HCT116 (cell line): ENCODE measurements around the gene ZNF3. TPM values are rescaled to one million over a fixed set of nuclear protein-coding genes. Genes with fewer than 3 reads are reported as not detected.

ENCODE experiments used
- ATAC-seq: fragments of 200-7000 bp; cut with Tn5 transposase; 2 replicates; pipeline ENCODE4 v1.9.1; 2020; ENCODE audit warnings: mild to moderate bottlenecking, moderate library complexity
- BruUV-seq: library from RNA; stranded (reverse); fragments of 400-500 nt; replicated peaks from 2 replicates; lab custom pipeline; 2021; lab: Mats Ljungman, UMichigan
- CTCF ChIA-PET: fragments of 300-600 bp; sonication (Branson Sonifier 250); formaldehyde crosslinking; loops from one replicate; lab custom pipeline; 2021; ENCODE audit warnings: antibody characterized with exemption; lab: Charles Lee
- POLR2A ChIA-PET: fragments of 300-600, 350-600 bp; sonication (Branson Sonifier 250); formaldehyde crosslinking; loops from one replicate; lab custom pipeline; 2021; ENCODE audit warnings: antibody characterized with exemption; lab: Charles Lee
- RAD21 ChIA-PET, 2 experiments: fragments of 300-600 bp; sonication (Branson Sonifier 250); formaldehyde crosslinking; loops; one replicate each; lab custom pipeline; 2023; ENCODE audit warnings: low total read pairs in 2 of 2; ENCODE audit not compliant: uncharacterized antibody in 2 of 2, unreplicated experiment in 2 of 2, low non-redundant PET in 1 of 2; lab: Charles Lee
- DNase-seq: peaks from one replicate; pipeline ENCODE4 v3.0.0-alpha.2; 2010; ENCODE audit warnings: low read depth, low spot score
- H2AFZ ChIP-seq: fragments of 200-600 bp; shearing (Covaris generic), sonication (generic); 2 replicates; pipeline ENCODE4 v1.6.1; 2017; ENCODE audit warnings: low read depth, mixed run types, mixed read lengths, antibody characterized with exemption, low read length; ENCODE audit not compliant: poor library complexity, severe bottlenecking
- H3K27ac ChIP-seq: 2 replicates; pipeline ENCODE4 v1.5.1; 2012; ENCODE audit warnings: low read depth, low read length
- H3K27me3 ChIP-seq: fragments of 200-600 bp; sonication (generic); 2 replicates; pipeline ENCODE4 v1.6.1; 2016; ENCODE audit warnings: mixed run types, low read length, mixed read lengths; ENCODE audit not compliant: insufficient read depth
- H3K36me3 ChIP-seq, 2 experiments: fragments of 200-500 bp in 1 of 2; fragments of 200-600 bp in 1 of 2; sonication (Bioruptor generic) in 1 of 2; sonication (generic) in 1 of 2; 2 replicates each; pipeline versions ENCODE4 v1.5.1 to v1.6.1; 2014 to 2016; ENCODE audit warnings: low read length in 2 of 2, inconsistent platforms in 1 of 2, mixed read lengths in 1 of 2, mixed run types in 1 of 2; ENCODE audit not compliant: insufficient read depth in 2 of 2, control insufficient read depth in 1 of 2
- H3K4me1 ChIP-seq, 2 experiments: fragments of 200-600 bp in 1 of 2; sonication (generic) in 1 of 2; 2 replicates each; pipeline versions ENCODE4 v1.5.1 to v1.6.1; 2012 to 2017; ENCODE audit warnings: low read length in 2 of 2, inconsistent platforms in 1 of 2, mild to moderate bottlenecking in 1 of 2, mixed read lengths in 1 of 2, mixed run types in 1 of 2, moderate library complexity in 1 of 2; ENCODE audit not compliant: insufficient read depth in 2 of 2, control insufficient read depth in 1 of 2
- H3K4me2 ChIP-seq: fragments of 200-600 bp; sonication (generic); 2 replicates; pipeline ENCODE4 v1.6.1; 2017; ENCODE audit warnings: mixed run types, low read length, mixed read lengths
- H3K4me3 ChIP-seq, 2 experiments: fragments of 200-600 bp in 1 of 2; sonication (generic) in 1 of 2; replicated peaks in 1 of 2; 2 replicates each; pipeline ENCODE4 v1.5.1; 2011 to 2016; ENCODE audit warnings: low read length in 2 of 2, control low read depth in 1 of 2, low read depth in 1 of 2, mild to moderate bottlenecking in 1 of 2, mixed read lengths in 1 of 2, mixed run types in 1 of 2
- H3K79me2 ChIP-seq: fragments of 200-600 bp; sonication (generic); 2 replicates; pipeline ENCODE4 v1.6.1; 2017; ENCODE audit warnings: mild to moderate bottlenecking, mixed run types, low read length, moderate library complexity, mixed read lengths; ENCODE audit not compliant: insufficient read depth
- H3K9ac ChIP-seq: fragments of 200-600 bp; sonication (generic); 2 replicates; pipeline ENCODE4 v1.6.1; 2016; ENCODE audit warnings: low read length, mixed read lengths
- H3K9me2 ChIP-seq: fragments of 200-600 bp; sonication (generic), shearing (Covaris generic); 2 replicates; pipeline ENCODE4 v1.6.1; 2017; ENCODE audit warnings: mixed run types, mild to moderate bottlenecking, moderate library complexity; ENCODE audit not compliant: insufficient read depth
- H3K9me3 ChIP-seq, 2 experiments: fragments of 200-500 bp in 1 of 2; fragments of 200-600 bp in 1 of 2; sonication (Bioruptor generic) in 1 of 2; sonication (generic) in 1 of 2; 2 replicates each; pipeline ENCODE4 v1.6.1; 2014 to 2017; ENCODE audit warnings: low read length in 2 of 2, mixed read lengths in 2 of 2, inconsistent platforms in 1 of 2, low read depth in 1 of 2, mild to moderate bottlenecking in 1 of 2, mixed run types in 1 of 2, moderate library complexity in 1 of 2; ENCODE audit not compliant: control insufficient read depth in 1 of 2, insufficient read depth in 1 of 2
- H4K20me1 ChIP-seq: fragments of 200-600 bp; sonication (generic), shearing (Covaris generic); 2 replicates; pipeline ENCODE4 v1.6.1; 2017; ENCODE audit warnings: mixed run types, mild to moderate bottlenecking, moderate library complexity; ENCODE audit not compliant: insufficient read depth
- ATF3 ChIP-seq: IDR thresholded peaks from 2 replicates; pipeline ENCODE4 v1.6.1; 2012
- ELF1 ChIP-seq: IDR thresholded peaks from 2 replicates; pipeline ENCODE4 v1.6.1; 2012; ENCODE audit warnings: low read depth, borderline replicate concordance
- EZH2 ChIP-seq: fragments of 200-600 bp; sonication (generic); IDR thresholded peaks from 2 replicates; pipeline ENCODE4 v1.6.1; 2017; ENCODE audit warnings: antibody characterized with exemption, mixed run types
- FOSL1 ChIP-seq: IDR thresholded peaks from 2 replicates; pipeline ENCODE4 v1.6.1; 2012; ENCODE audit warnings: low read depth
- SIN3A ChIP-seq: IDR thresholded peaks from 2 replicates; pipeline ENCODE4 v1.6.1; 2012; ENCODE audit warnings: low read depth
- SRF ChIP-seq: IDR thresholded peaks from 2 replicates; pipeline ENCODE4 v1.6.1; 2012; ENCODE audit warnings: low read depth
- YY1 ChIP-seq: IDR thresholded peaks from 2 replicates; pipeline ENCODE4 v1.6.1; 2011; ENCODE audit warnings: low read length, low read depth, moderate library complexity, mild to moderate bottlenecking; ENCODE audit not compliant: insufficient replicate concordance; ENCODE audit errors: extremely low read depth
- ZBTB33 ChIP-seq: IDR thresholded peaks from 2 replicates; pipeline ENCODE4 v1.6.1; 2011; ENCODE audit warnings: mild to moderate bottlenecking, low read length, moderate library complexity; ENCODE audit not compliant: insufficient replicate concordance; ENCODE audit errors: extremely low read depth
- ZFX ChIP-seq: fragments of 450-650 bp; IDR thresholded peaks from 2 replicates; pipeline ENCODE4 v1.6.1; 2017
- intact Hi-C: fragments of 100-400 bp; cut with micrococcal nuclease; formaldehyde crosslinking; loops from 2 replicates; pipeline ENCODE4 v1.10.0; 2022
- total RNA-seq: library from RNA; stranded (reverse); gene quantifications from one replicate; pipeline ENCODE4 v1.2.1, GENCODE V29; 2021; ENCODE audit not compliant: unreplicated experiment

Gene ZNF3
- total RNA-seq, 1 experiment from 2014 or later: 28.2 TPM

- ChIA-PET RAD21 (no interaction called here), POLR2A (interaction anchor here (1.2 kb wide), 1 partner anchor 15 kb away, joined by 4 read pairs; no protein-coding TSS in a partner anchor), CTCF (no interaction called here)
- Histone ChIP-seq H2AFZ (no peak overlapping the region), H3K9ac (no peak overlapping the region), H3K9me2 (no peaks in the 10 kb centered on the region), H3K27me3 (no peaks in the 10 kb centered on the region), H4K20me1 (no peaks in the 10 kb centered on the region), H3K27ac (no peak overlapping the region), H3K4me1 (no peaks in the 10 kb centered on the region), H3K4me2 (no peak overlapping the region), H3K79me2 (no peaks in the 10 kb centered on the region), H3K36me3 (peaks cover 42 to 44% of the 10 kb centered on the region in 2 experiments; a peak in 3 of 4 replicates), H3K9me3 (no peaks in the 10 kb centered on the region), H3K4me3 (no peak overlapping the region)
- no TSS peak for BruUV-seq
- intact Hi-C loops: no loop called here
- no peak for DNase-seq
- ATAC-seq: no peak; the same call in 1 of the 2 replicates
- TF ChIP-seq ZBTB33: no peak
- TF ChIP-seq ZFX: no peak
- TF ChIP-seq EZH2: no peak
- TF ChIP-seq SIN3A: no peak
- no peak for TF ChIP-seq ATF3
Measured at GRCh38 chr7:100034871-100035510, 46.5 kb downstream of the ZNF3 start.

- H3K36me3 ChIP-seq: peaks cover 49 to 50% of the 10 kb centered on the region in 2 experiments; a peak in 3 of 4 replicates
Measured at GRCh38 chr7:100033526-100033925, 48.0 kb downstream of the ZNF3 start.

More at GRCh38 chr7:100033526-100033925, 48.0 kb downstream of the ZNF3 start:
- no peak overlapping the region for H3K4me3 ChIP-seq
- DNase-seq: no peak
- no peak for ATAC-seq
- H3K4me1 ChIP-seq: no peaks in the 10 kb centered on the region
- intact Hi-C loops: no loop called here
- H3K9me3 ChIP-seq: no peaks in the 10 kb centered on the region
- CTCF ChIA-PET: no interaction called here
- no peak overlapping the region for H3K27ac ChIP-seq
- no peaks in the 10 kb centered on the region for H4K20me1 ChIP-seq
- no peaks in the 10 kb centered on the region for H3K9me2 ChIP-seq
- no peaks in the 10 kb centered on the region for H3K27me3 ChIP-seq
- POLR2A ChIA-PET: no interaction called here
- no peaks in the 10 kb centered on the region for H3K79me2 ChIP-seq
- RAD21 ChIA-PET: no interaction called here
- no TSS peak for BruUV-seq
- no peak overlapping the region for H2AFZ ChIP-seq
- no peak overlapping the region for H3K9ac ChIP-seq
- H3K4me2 ChIP-seq: no peak overlapping the region
- TF ChIP-seq ELF1 (no peak), YY1 (no peak), FOSL1 (no peak), SRF (no peak)
